Suprapubic skin (tissue), 4 donors: Measurements from ENCODE around the gene ITM2C. TPM values are rescaled to one million over a fixed set of nuclear protein-coding genes. Genes with fewer than 3 reads are reported as not detected.

Experiments used
- DNase-seq, 2 donors: peaks; one replicate each; pipeline ENCODE4 v3.0.0-alpha.2; 2019; ENCODE audit warnings: low spot score in 2 of 2
- H3K27ac ChIP-seq: fragments of 200-600 bp; sonication (generic); one replicate; pipeline ENCODE4 v1.5.1; 2019
- H3K27me3 ChIP-seq: fragments of 200-600 bp; sonication (generic); one replicate; pipeline ENCODE4 v1.5.1; 2019
- H3K36me3 ChIP-seq: fragments of 200-600 bp; sonication (generic); one replicate; pipeline ENCODE4 v1.5.1; 2019
- H3K4me1 ChIP-seq: fragments of 200-600 bp; sonication (generic); one replicate; pipeline ENCODE4 v1.5.1; 2019
- H3K4me3 ChIP-seq: fragments of 200-600 bp; sonication (generic); one replicate; pipeline ENCODE4 v1.5.1; 2019; ENCODE audit warnings: mild to moderate bottlenecking
- H3K9me3 ChIP-seq: fragments of 200-600 bp; sonication (generic); one replicate; pipeline ENCODE4 v1.5.1; 2019
- EP300 ChIP-seq: sonication (generic); formaldehyde crosslinking; IDR thresholded peaks from one replicate; pipeline ENCODE4 v1.6.1; 2017; ENCODE audit warnings: antibody characterized with exemption
- POLR2A ChIP-seq, 2 donors: fragments of 450-650 bp; IDR thresholded peaks; one replicate each; pipeline ENCODE4 v1.6.1; 2017; ENCODE audit warnings: antibody characterized with exemption in 2 of 2, mild to moderate bottlenecking in 2 of 2, moderate library complexity in 2 of 2
- POLR2AphosphoS5 ChIP-seq, 3 donors: sonication (generic); formaldehyde crosslinking; IDR thresholded peaks; one replicate each; pipeline ENCODE4 v1.6.1; 2017; ENCODE audit warnings: antibody characterized with exemption in 3 of 3
- WGBS: methylation state at CpG from one replicate; pipeline ENCODE4 v1.1.5; 2018; 5-methylcytosine and 5-hydroxymethylcytosine counted together
- total RNA-seq, 4 donors: library from RNA; depleted of rRNA; stranded (reverse); fragments of >200 nt; gene quantifications; one replicate each; pipeline ENCODE4 v1.1.0, GENCODE V29; 2016
- TF ChIP-seq, protein P1 (sequence below), 2 donors: fragments of 200-600 bp in 1 of 2; fragments of 450-650 bp in 1 of 2; sonication (generic) in 1 of 2; IDR thresholded peaks; one replicate each; pipeline ENCODE4 v1.5.1; 2016 to 2019; ENCODE audit warnings: antibody characterized with exemption in 2 of 2, mild to moderate bottlenecking in 1 of 2, moderate library complexity in 1 of 2

The ITM2C gene
- total RNA-seq, 4 donors from 2014 or later, result 9.0 to 17.9 (median 11.4) TPM

- no peak for DNase-seq
- H3K27ac ChIP-seq, result no peak overlapping the region
- no peak overlapping the region for H3K4me3 ChIP-seq
- H3K27me3 ChIP-seq, result no peaks in the 10 kb centered on the region
- 81% methylated on average over 22 of the region's 22 CpGs for WGBS
- H3K9me3 ChIP-seq, result no peaks in the 10 kb centered on the region
- TF ChIP-seq, protein P1, sequence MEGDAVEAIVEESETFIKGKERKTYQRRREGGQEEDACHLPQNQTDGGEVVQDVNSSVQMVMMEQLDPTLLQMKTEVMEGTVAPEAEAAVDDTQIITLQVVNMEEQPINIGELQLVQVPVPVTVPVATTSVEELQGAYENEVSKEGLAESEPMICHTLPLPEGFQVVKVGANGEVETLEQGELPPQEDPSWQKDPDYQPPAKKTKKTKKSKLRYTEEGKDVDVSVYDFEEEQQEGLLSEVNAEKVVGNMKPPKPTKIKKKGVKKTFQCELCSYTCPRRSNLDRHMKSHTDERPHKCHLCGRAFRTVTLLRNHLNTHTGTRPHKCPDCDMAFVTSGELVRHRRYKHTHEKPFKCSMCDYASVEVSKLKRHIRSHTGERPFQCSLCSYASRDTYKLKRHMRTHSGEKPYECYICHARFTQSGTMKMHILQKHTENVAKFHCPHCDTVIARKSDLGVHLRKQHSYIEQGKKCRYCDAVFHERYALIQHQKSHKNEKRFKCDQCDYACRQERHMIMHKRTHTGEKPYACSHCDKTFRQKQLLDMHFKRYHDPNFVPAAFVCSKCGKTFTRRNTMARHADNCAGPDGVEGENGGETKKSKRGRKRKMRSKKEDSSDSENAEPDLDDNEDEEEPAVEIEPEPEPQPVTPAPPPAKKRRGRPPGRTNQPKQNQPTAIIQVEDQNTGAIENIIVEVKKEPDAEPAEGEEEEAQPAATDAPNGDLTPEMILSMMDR (IDR thresholded peaks at IDR 0.05), result no peak
- TF ChIP-seq POLR2AphosphoS5 (IDR thresholded peaks at IDR 0.05), result no peak
- no peak for TF ChIP-seq POLR2A (IDR thresholded peaks at IDR 0.05)
- no peaks in the 10 kb centered on the region for H3K4me1 ChIP-seq
- H3K36me3 ChIP-seq, result no peaks in the 10 kb centered on the region
Observed at GRCh38 chr2:230889911-230890601, 25.3 kb downstream of the ITM2C start.

DNA sequence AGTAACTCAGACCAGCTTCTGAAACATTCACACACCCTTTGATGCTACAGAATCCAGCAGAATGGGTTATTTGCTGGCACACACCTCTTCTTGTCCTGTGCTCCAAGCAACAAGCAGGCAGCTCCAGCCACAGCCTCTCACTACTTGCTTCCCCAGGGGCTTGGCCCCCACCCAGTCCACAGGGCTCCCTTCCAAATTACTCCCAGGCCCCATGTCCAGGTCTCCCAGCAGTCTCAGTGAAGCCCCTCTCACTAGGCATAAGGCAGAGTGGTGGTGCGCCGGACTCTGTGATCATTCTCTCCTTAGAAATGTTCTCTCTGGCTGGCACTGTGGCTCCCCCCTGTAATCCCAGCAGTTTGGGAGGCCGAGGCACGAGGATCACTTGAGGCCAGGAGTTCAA, 25.9 kb downstream of the ITM2C start:
- TF ChIP-seq, protein P1 (IDR thresholded peaks at IDR 0.05), result no peak
- TF ChIP-seq POLR2AphosphoS5 (IDR thresholded peaks at IDR 0.05), result no peak
- no peak for TF ChIP-seq POLR2A (IDR thresholded peaks at IDR 0.05)
- no peak for TF ChIP-seq EP300
- no peaks in the 10 kb centered on the region for H3K9me3 ChIP-seq
- no peak overlapping the region for H3K27ac ChIP-seq
- DNase-seq, result no peak
- WGBS, result 83% methylated on average over 4 of the region's 4 CpGs
- H3K4me3 ChIP-seq, result no peak overlapping the region
- H3K27me3 ChIP-seq, result no peaks in the 10 kb centered on the region
- H3K36me3 ChIP-seq, result no peaks in the 10 kb centered on the region
- no peaks in the 10 kb centered on the region for H3K4me1 ChIP-seq

- Histone ChIP-seq H3K27me3 (no peaks in the 10 kb centered on the region), H3K4me3 (no peak overlapping the region), H3K36me3 (no peaks in the 10 kb centered on the region), H3K27ac (no peak overlapping the region), H3K4me1 (no peaks in the 10 kb centered on the region), H3K9me3 (no peaks in the 10 kb centered on the region)
- TF ChIP-seq POLR2AphosphoS5 (IDR thresholded peaks at IDR 0.05) (no peak), POLR2A (IDR thresholded peaks at IDR 0.05) (no peak), EP300 (no peak)
- TF ChIP-seq, protein P1 (IDR thresholded peaks at IDR 0.05), result no peak
- WGBS, result 31% methylated on average over 5 of the region's 5 CpGs
- DNase-seq, result no peak
Observed at GRCh38 chr2:230891064-230891463, 26.3 kb downstream of the ITM2C start.

DNA sequence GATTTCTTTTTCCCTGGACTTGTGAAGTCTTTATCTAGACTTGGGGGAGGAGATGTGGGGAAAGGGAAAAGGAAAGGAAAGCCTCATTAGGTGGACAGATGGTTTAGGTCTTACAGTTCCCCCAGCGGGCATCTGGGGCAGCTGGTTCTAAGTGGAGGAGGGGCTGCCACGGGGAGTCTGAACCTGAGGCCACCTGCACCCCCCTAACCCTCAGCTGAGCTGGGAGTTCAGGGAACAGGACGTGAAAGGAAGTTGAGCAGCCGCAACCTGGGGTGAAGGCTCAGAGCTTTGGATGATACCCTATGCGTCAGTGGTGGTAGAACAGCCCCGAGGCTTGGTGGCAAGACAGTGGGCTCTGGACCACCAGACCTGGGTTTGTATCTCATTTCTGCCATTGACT, 26.8 kb downstream of the ITM2C start:
- Histone ChIP-seq H3K4me1 (no peaks in the 10 kb centered on the region), H3K27ac (no peak overlapping the region), H3K36me3 (no peaks in the 10 kb centered on the region), H3K9me3 (no peaks in the 10 kb centered on the region), H3K27me3 (no peaks in the 10 kb centered on the region), H3K4me3 (no peak overlapping the region)
- TF ChIP-seq EP300, result no peak
- no peak for TF ChIP-seq POLR2A (IDR thresholded peaks at IDR 0.05)
- TF ChIP-seq POLR2AphosphoS5 (IDR thresholded peaks at IDR 0.05), result no peak
- TF ChIP-seq, protein P1 (IDR thresholded peaks at IDR 0.05), result no peak
- WGBS, result 63% methylated on average over 6 of the region's 6 CpGs
- no peak for DNase-seq

DNA sequence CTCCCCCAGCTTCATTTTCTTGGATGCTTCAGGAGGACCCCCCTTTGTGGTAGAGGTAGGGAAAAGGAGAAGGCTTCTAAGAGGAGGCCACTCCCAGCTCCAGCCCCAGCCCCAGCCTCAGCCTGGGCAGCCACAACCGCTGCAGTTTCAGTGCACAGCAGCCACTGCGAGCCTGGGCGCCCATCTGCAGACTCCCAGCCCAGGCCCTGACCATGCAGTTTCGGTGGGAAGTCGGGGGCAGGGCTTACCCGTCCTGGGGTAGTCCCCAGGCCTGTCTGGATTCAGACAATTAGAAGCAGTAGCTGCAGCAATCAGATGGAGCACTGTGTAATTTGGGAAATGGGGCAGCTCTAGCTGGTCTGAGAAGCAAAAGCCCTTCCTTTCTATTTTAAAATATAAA, 28.6 kb downstream of the ITM2C start:
- Histone ChIP-seq H3K27ac (no peak overlapping the region), H3K9me3 (no peaks in the 10 kb centered on the region), H3K27me3 (peaks cover 9% of the 10 kb centered on the region), H3K36me3 (no peaks in the 10 kb centered on the region), H3K4me3 (no peak overlapping the region), H3K4me1 (no peaks in the 10 kb centered on the region)
- TF ChIP-seq POLR2A (IDR thresholded peaks at IDR 0.05) (no peak), POLR2AphosphoS5 (IDR thresholded peaks at IDR 0.05) (no peak), EP300 (no peak)
- TF ChIP-seq, protein P1 (IDR thresholded peaks at IDR 0.05), result no peak
- no CpG with 5 or more reads among the region's 6 CpGs for WGBS
- DNase-seq, result no peak
